Measurements from ENCODE around the gene SEC14L1.

Gene SEC14L1

DNA sequence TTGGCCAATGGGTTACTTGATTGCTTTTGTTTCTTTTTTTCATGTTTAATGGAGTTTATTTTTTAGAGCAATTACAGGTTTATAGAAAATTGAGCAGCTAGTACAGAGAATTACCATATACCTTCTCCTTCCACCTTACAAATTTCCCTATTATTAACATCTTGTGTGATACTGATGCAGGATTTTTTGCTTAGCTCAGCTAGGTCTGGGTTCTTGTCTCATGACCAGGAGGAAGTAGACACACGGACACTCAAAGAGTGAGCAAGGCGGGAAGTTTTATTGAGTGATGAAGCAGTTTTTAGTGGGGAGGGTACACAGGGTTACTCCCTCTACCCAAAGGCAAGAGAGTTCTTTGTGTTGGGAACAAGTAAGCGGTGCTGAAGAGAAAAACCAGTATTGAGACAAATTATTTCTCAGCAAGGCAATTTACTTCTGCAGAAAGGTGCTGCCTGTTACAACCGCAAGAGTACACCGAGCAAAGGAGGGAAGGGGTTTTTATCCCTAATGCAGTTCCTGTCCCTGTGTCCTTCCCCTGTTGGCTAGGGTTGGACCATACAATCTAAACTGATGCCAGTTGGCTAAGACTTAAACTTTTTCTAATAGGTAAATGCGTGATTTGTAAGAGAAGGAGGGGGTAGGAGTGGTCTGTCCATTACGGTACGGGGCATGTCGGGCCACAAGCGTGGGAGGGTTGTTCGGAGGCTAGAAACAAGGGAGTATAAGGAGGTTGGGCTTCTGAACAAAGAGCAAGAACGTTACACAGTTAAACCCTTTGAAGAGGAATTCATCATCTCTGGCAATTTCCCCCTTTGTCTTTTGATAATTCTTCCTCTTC, 26.9 kb downstream of the SEC14L1 start:
- no peak for DNase-seq (ENCODE audit: extremely low read depth, low read depth)
- no peak overlapping the region for H3K4me3 ChIP-seq (replicated peaks; ENCODE audit: low read depth, low read length)
- TF ChIP-seq, protein P1, sequence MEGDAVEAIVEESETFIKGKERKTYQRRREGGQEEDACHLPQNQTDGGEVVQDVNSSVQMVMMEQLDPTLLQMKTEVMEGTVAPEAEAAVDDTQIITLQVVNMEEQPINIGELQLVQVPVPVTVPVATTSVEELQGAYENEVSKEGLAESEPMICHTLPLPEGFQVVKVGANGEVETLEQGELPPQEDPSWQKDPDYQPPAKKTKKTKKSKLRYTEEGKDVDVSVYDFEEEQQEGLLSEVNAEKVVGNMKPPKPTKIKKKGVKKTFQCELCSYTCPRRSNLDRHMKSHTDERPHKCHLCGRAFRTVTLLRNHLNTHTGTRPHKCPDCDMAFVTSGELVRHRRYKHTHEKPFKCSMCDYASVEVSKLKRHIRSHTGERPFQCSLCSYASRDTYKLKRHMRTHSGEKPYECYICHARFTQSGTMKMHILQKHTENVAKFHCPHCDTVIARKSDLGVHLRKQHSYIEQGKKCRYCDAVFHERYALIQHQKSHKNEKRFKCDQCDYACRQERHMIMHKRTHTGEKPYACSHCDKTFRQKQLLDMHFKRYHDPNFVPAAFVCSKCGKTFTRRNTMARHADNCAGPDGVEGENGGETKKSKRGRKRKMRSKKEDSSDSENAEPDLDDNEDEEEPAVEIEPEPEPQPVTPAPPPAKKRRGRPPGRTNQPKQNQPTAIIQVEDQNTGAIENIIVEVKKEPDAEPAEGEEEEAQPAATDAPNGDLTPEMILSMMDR (IDR thresholded peaks at IDR 0.05; ENCODE audit: low read depth, low read length, missing control alignments), result no peak

DNA sequence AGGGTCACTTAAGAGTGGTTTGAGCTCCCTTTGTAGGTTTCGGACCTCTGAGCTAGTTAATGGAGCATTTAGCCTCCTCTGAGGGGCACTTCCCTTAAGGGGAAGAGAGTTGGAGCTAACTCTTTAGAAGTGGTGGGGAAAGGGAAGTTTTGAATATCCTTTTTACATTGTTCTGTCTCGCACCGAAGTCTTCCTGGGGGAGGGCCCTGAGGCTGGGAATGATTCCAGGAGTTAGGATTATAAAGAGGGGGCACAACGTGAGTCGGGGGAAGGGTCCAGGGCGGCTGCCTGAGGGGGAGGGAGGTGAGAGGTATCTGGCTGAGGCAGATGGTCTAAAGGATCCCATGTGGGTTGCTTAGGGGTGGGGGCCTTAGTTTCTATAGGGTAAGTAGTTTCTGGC, 32.3 kb downstream of the SEC14L1 start:
- DNase-seq (ENCODE audit: extremely low read depth, low read depth), result no peak
- TF ChIP-seq, protein P1 (IDR thresholded peaks at IDR 0.05; ENCODE audit: low read depth, low read length, missing control alignments), result no peak
- no peak overlapping the region for H3K4me3 ChIP-seq (replicated peaks; ENCODE audit: low read depth, low read length)

DNA sequence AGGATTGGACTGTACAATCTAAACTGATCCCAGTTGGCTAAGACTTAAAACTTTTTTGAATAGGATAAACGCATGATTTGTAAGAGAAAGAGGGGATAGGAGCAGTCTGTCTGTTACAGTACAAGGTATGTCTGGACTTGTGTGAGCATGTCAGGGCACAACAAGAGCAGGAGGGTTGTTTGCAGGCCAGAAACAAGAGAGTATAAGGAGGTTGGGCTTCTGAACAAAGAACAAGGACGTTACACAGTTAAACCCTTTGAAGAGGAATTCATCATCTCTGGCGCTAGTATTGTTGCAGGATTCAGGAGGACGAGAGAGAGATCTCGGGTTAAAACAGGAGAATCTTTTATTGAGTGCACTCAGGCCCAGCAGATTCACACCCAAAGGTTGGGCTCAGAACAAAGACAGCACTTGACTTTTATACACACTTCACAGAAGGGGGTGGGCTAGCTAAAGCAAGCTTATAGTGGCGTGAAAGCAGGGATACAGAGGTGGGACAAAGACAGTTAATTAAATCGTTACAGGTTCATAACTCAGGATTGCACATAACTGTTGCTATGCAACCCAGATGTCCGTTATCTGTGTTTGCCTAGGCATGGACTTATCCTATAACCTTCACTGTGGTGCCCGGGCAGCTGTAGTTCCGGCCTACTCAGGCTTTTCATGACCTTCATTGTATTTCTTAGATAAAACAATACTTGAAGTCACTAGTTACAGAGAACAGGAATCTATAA, 34.3 kb downstream of the SEC14L1 start:
- DNase-seq (ENCODE audit: extremely low read depth, low read depth), result no peak
- no peak overlapping the region for H3K4me3 ChIP-seq (replicated peaks; ENCODE audit: low read depth, low read length)
- TF ChIP-seq, protein P1 (IDR thresholded peaks at IDR 0.05; ENCODE audit: low read depth, low read length, missing control alignments), result no peak

DNA sequence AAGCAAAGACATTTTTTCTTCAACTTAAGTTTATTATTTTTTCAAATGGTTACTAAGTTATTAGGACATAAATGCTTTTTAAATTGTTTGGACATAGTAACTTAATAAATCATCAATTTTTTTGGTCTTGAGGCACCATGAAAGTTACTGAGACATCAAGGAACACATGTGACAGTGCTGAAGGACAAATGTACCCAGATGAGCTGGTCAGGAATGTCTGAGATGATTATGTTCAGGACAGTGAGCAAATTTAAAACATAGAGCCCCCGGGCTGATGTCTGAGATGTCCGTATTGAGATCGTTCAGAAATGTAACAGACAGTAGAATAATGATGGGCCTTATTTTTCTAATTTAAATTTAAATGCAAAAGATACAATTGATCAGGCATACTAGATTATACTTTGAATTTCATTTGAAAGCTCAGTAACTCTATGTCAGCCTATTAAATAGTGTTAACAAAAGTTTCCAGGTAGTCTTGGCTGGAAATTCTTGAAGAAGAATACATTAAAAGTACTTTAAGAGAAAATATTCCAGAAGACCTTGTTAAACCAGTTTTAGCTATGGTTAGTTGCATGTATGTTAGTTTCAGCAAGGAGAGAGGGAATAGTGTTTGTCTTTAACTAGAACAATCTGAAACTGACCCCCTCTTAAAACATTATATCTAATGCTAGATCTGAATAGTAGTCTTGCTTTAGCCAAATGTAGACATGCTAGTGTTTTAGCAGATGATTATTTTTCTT, 36.4 kb downstream of the SEC14L1 start:
- DNase-seq (ENCODE audit: extremely low read depth, low read depth), result no peak
- TF ChIP-seq, protein P1 (IDR thresholded peaks at IDR 0.05; ENCODE audit: low read depth, low read length, missing control alignments), result no peak
- no peak overlapping the region for H3K4me3 ChIP-seq (replicated peaks; ENCODE audit: low read depth, low read length)

DNA sequence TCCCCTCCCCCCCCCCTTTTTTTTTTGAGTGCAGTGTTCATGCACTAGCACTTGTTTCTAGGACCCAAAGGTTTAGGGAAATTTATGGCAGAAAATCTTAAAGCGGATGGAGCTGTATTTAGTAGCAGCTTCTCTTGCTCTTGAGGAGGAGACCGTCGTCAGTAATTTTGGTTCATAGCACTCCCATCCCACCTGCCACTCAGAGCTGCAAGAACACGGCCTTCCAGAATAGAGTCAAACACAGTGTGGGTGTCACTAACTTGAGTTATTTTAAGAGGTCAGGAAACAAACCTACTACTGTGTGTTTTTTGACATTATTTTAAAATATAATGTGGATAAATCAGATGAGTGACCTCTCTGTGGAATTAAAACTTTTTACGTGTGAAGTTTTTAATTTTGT, 37.3 kb downstream of the SEC14L1 start:
- DNase-seq (ENCODE audit: extremely low read depth, low read depth), result no peak
- TF ChIP-seq, protein P1 (IDR thresholded peaks at IDR 0.05; ENCODE audit: low read depth, low read length, missing control alignments), result no peak
- H3K4me3 ChIP-seq (replicated peaks; ENCODE audit: low read depth, low read length), result no peak overlapping the region

DNA sequence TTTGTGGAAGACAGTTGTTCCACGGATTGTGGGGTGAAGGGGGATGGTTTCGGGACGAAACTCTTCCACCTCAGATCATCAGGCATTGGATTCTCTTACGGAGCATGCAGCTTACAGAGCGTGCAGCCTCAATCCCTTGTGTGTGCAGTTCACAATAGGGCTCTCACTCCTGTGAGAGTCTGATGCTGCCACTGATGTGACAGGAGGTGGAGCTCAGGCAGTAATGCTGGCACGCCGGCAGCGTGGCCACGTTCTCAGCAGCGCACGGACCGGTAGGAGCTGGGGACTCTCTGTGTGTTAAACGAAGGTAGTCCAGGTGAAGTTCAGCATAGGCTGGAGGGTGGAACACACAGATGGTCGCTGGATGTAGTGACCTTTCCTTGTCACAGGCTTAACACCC, 37.8 kb downstream of the SEC14L1 start:
- DNase-seq (ENCODE audit: extremely low read depth, low read depth), result no peak
- no peak overlapping the region for H3K4me3 ChIP-seq (replicated peaks; ENCODE audit: low read depth, low read length)
- TF ChIP-seq, protein P1 (IDR thresholded peaks at IDR 0.05; ENCODE audit: low read depth, low read length, missing control alignments), result no peak

All from HFF-Myc (cell line).